GM19395 (cell line): ENCODE data around the gene TRDMT1.

Experiments used
- ATAC-seq: cut with Tn5 transposase; IDR thresholded peaks from one replicate; pipeline ENCODE4 v1.9.1; 2021; ENCODE audit warnings: mild to moderate bottlenecking, moderate library complexity; ENCODE audit not compliant: unreplicated experiment

TRDMT1 gene

GRCh38 chr10:17213646-17214349 is 12.3 kb upstream of the TRDMT1 start:
- no peak for ATAC-seq

- no peak for ATAC-seq
Observed at GRCh38 chr10:17212802-17213221, 11.3 kb upstream of the TRDMT1 start.

GRCh38 chr10:17210361-17210760 is 8.9 kb upstream of the TRDMT1 start:
- no peak for ATAC-seq

- no peak for ATAC-seq
Observed at GRCh38 chr10:17209881-17210280, 8.4 kb upstream of the TRDMT1 start.

GRCh38 chr10:17209302-17209701 is 7.8 kb upstream of the TRDMT1 start:
- no peak for ATAC-seq

- ATAC-seq: no peak
Observed at GRCh38 chr10:17208476-17208875, 7.0 kb upstream of the TRDMT1 start.

GRCh38 chr10:17206210-17206709 is 4.8 kb upstream of the TRDMT1 start:
- peak; percentile 43 for ATAC-seq

- ATAC-seq: no peak
Observed at GRCh38 chr10:17203416-17203815, 1.9 kb upstream of the TRDMT1 start.

GRCh38 chr10:17202999-17203398 is 1.5 kb upstream of the TRDMT1 start:
- no peak for ATAC-seq

- no peak for ATAC-seq
Observed at GRCh38 chr10:17202506-17202905, 1.0 kb upstream of the TRDMT1 start.

GRCh38 chr10:17201794-17202116 is 283 bp upstream of the TRDMT1 start:
- no peak for ATAC-seq

GRCh38 chr10:17200001-17200911 is 1.2 kb downstream of the TRDMT1 start:
- ATAC-seq: no peak

GRCh38 chr10:17199351-17199804 is 2.1 kb downstream of the TRDMT1 start:
- ATAC-seq: no peak

GRCh38 chr10:17196573-17196972 is 4.9 kb downstream of the TRDMT1 start:
- ATAC-seq: no peak

GRCh38 chr10:17196045-17196444 is 5.4 kb downstream of the TRDMT1 start:
- ATAC-seq: no peak

- no peak for ATAC-seq
Observed at GRCh38 chr10:17195083-17195482, 6.4 kb downstream of the TRDMT1 start.

- ATAC-seq: no peak
Observed at GRCh38 chr10:17190602-17191001, 10.9 kb downstream of the TRDMT1 start.

- no peak for ATAC-seq
Observed at GRCh38 chr10:17188644-17189172, 12.8 kb downstream of the TRDMT1 start.

- ATAC-seq: no peak
Observed at GRCh38 chr10:17185873-17186272, 15.6 kb downstream of the TRDMT1 start.

- ATAC-seq: no peak
Observed at GRCh38 chr10:17183110-17183509, 18.4 kb downstream of the TRDMT1 start.

GRCh38 chr10:17181751-17182150 is 19.7 kb downstream of the TRDMT1 start:
- ATAC-seq: no peak

GRCh38 chr10:17181110-17181509 is 20.4 kb downstream of the TRDMT1 start:
- ATAC-seq: no peak
